HepG2 (cell line): ENCODE measurements around the gene MYCBPAP. TPM values are rescaled to one million over a fixed set of nuclear protein-coding genes. Genes with fewer than 3 reads are reported as not detected.

Experiments
- ARID3A ChIP-seq: IDR thresholded peaks from 2 replicates; pipeline ENCODE4 v1.6.1; 2012; ENCODE audit warnings: low read depth, low read length, improper control_type of control experiment
- ATF4 ChIP-seq, 2 experiments: fragments of 450-650 bp in 1 of 2; sonication (generic) in 1 of 2; formaldehyde crosslinking; IDR thresholded peaks; 2 replicates each; pipeline versions ENCODE4 v1.5.0 to v1.8.0; 2020 to 2022; ENCODE audit warnings: mild to moderate bottlenecking in 1 of 2, missing genetic modification reagents in 1 of 2
- CBFB ChIP-seq: sonication (generic); formaldehyde crosslinking; IDR thresholded peaks from 2 replicates; pipeline ENCODE4 v1.4.0; 2020; ENCODE audit warnings: missing genetic modification reagents
- CHCHD3 ChIP-seq: sonication (generic); formaldehyde crosslinking; IDR thresholded peaks from 2 replicates; pipeline ENCODE4 v1.8.0; 2022; ENCODE audit warnings: mild to moderate bottlenecking, missing genetic modification reagents, moderate library complexity
- DDIT3 ChIP-seq: sonication (generic); formaldehyde crosslinking; IDR thresholded peaks from 2 replicates; pipeline ENCODE4 v1.4.0; 2020; ENCODE audit warnings: mild to moderate bottlenecking, missing genetic modification reagents
- FOXA1 ChIP-seq, 2 experiments: fragments of 450-650 bp in 1 of 2; sonication (generic) in 1 of 2; formaldehyde crosslinking in 1 of 2; IDR thresholded peaks; 2 replicates each; pipeline versions ENCODE4 v1.4.0 to v1.6.1; 2016 to 2020; ENCODE audit warnings: missing genetic modification reagents in 1 of 2
- HIVEP1 ChIP-seq: sonication (generic); formaldehyde crosslinking; IDR thresholded peaks from 2 replicates; pipeline ENCODE4 v1.4.0; 2020; ENCODE audit warnings: mild to moderate bottlenecking, missing genetic modification reagents
- KDM6A ChIP-seq: IDR thresholded peaks from 2 replicates; pipeline ENCODE4 v1.6.1; 2016; ENCODE audit warnings: low read depth
- MLX ChIP-seq: IDR thresholded peaks from 2 replicates; pipeline ENCODE4 v1.6.1; 2016
- NONO ChIP-seq, 2 experiments: fragments of 450-650 bp in 1 of 2; sonication (generic) in 1 of 2; formaldehyde crosslinking in 1 of 2; IDR thresholded peaks in 1 of 2; conservative IDR thresholded peaks in 1 of 2; 2 replicates each; pipeline versions ENCODE4 v1.6.1 to v1.8.0; 2017 to 2022; ENCODE audit warnings: mild to moderate bottlenecking in 1 of 2, missing genetic modification reagents in 1 of 2, moderate library complexity in 1 of 2
- PAX8 ChIP-seq: sonication (generic); formaldehyde crosslinking; IDR thresholded peaks from 2 replicates; pipeline ENCODE4 v1.8.0; 2022; ENCODE audit warnings: mild to moderate bottlenecking, missing genetic modification reagents, borderline replicate concordance
- POGZ ChIP-seq: sonication (generic); formaldehyde crosslinking; IDR thresholded peaks from 2 replicates; pipeline ENCODE4 v1.4.0; 2020; ENCODE audit warnings: mild to moderate bottlenecking, missing genetic modification reagents
- REXO4 ChIP-seq: sonication (generic); formaldehyde crosslinking; IDR thresholded peaks from 2 replicates; pipeline ENCODE4 v1.8.0; 2022; ENCODE audit warnings: missing genetic modification reagents, mild to moderate bottlenecking, borderline replicate concordance
- SNAPC4 ChIP-seq: sonication (generic); formaldehyde crosslinking; IDR thresholded peaks from 2 replicates; pipeline ENCODE4 v1.4.0; 2020; ENCODE audit warnings: mild to moderate bottlenecking, missing genetic modification reagents
- ZFP36L1 ChIP-seq: sonication (generic); formaldehyde crosslinking; IDR thresholded peaks from 2 replicates; pipeline ENCODE4 v1.8.0; 2022; ENCODE audit warnings: mild to moderate bottlenecking, missing genetic modification reagents, moderate library complexity
- ZKSCAN1 ChIP-seq: fragments of 150-350 bp; IDR thresholded peaks from 2 replicates; pipeline ENCODE4 v1.6.1; 2014; ENCODE audit warnings: low read length
- ZNF232 ChIP-seq: sonication (generic); formaldehyde crosslinking; IDR thresholded peaks from 2 replicates; pipeline ENCODE4 v1.4.0; 2020; ENCODE audit warnings: missing genetic modification reagents, borderline replicate concordance
- ZNF441 ChIP-seq: sonication (generic); formaldehyde crosslinking; IDR thresholded peaks from 2 replicates; pipeline ENCODE4 v1.7.0; 2021; ENCODE audit warnings: missing genetic modification reagents, borderline replicate concordance
- polyA plus RNA-seq, 8 experiments: library from polyadenylated mRNA; depleted of rRNA in 3 of 8; stranded (reverse) in 7 of 8; unstranded in 1 of 8; fragments of >200 nt; fragmentation: Illumina TruSeq in 4 of 8; extraction: Trizol in 4 of 8; gene quantifications; 2 replicates each; pipeline versions ENCODE4 v1.2.1 to v1.2.3, GENCODE V29; 2011 to 2016; ENCODE audit warnings: low read depth in 4 of 8, missing spikeins in 1 of 8, mixed read lengths in 1 of 8; ENCODE audit not compliant: insufficient read depth in 1 of 8
- total RNA-seq, 5 experiments: library from RNA; depleted of rRNA; stranded (reverse); fragments of >200 nt; fragmentation: Illumina TruSeq; extraction: Trizol; gene quantifications; 2 replicates each; pipeline ENCODE4 v1.2.3, GENCODE V29; 2016; ENCODE audit warnings: low read depth in 1 of 5

MYCBPAP gene
- total and polyA plus RNA-seq, 2 of the 13 experiments (the other 11 are each of a cell fraction or from before 2014, with no cell fraction given), result 0.22 to 0.24 TPM

GRCh38 chr17:50476545-50477315 is 31.5 kb upstream of the MYCBPAP start (continued):
- no peak; the same call in 1 of the 2 replicates for TF ChIP-seq SNAPC4 (CRISPR knock-in tag)
- no peak for TF ChIP-seq CBFB (CRISPR knock-in tag)
- TF ChIP-seq HIVEP1 (CRISPR knock-in tag), result 0 out of 2 replicates have a peak, but pooled peaks have one; percentile 16
- TF ChIP-seq ZFP36L1, result no peak
- TF ChIP-seq FOXA1 (IDR thresholded peaks at IDR 0.05), result no peak
- TF ChIP-seq FOXA1 (CRISPR knock-in tag; IDR thresholded peaks at IDR 0.05), result peak; percentile 9; the same call in 1 of the 2 replicates
- TF ChIP-seq POGZ (CRISPR knock-in tag), result no peak
- TF ChIP-seq ATF4 (CRISPR knock-in tag; IDR thresholded peaks at IDR 0.05), result peak in 1 of 2 experiments; percentile 39; a peak in 1 of 4 replicates
- TF ChIP-seq ZNF441 (CRISPR knock-in tag), result peak; percentile 68; the same call in 1 of the 2 replicates
- no peak for TF ChIP-seq REXO4 (CRISPR knock-in tag)
- TF ChIP-seq KDM6A, result no peak
- no peak for TF ChIP-seq NONO (IDR thresholded peaks at IDR 0.05)
- TF ChIP-seq NONO (CRISPR knock-in tag; conservative IDR thresholded peaks at IDR 0.05), result 0 out of 2 replicates have a peak, but pooled peaks have one; percentile 22
- TF ChIP-seq CHCHD3 (CRISPR knock-in tag), result no peak
- no peak for TF ChIP-seq ZKSCAN1
- 0 out of 2 replicates have a peak, but pooled peaks have one; percentile 2 for TF ChIP-seq ZNF232 (CRISPR knock-in tag)
- TF ChIP-seq DDIT3 (CRISPR knock-in tag), result no peak
- no peak for TF ChIP-seq PAX8 (CRISPR knock-in tag)
- TF ChIP-seq MLX (CRISPR knock-in tag), result no peak
- no peak for TF ChIP-seq ARID3A
